IMR-90 (cell line): ENCODE measurements around the gene FYCO1. TPM values are rescaled to one million over a fixed set of nuclear protein-coding genes. Genes with fewer than 3 reads are reported as not detected.

Source experiments
- ATAC-seq: fragments of 200-7000 bp; cut with Tn5 transposase; 2 replicates; pipeline ENCODE4 v1.9.1; 2020; ENCODE audit warnings: low read depth, mild to moderate bottlenecking, moderate library complexity
- BruUV-seq: library from RNA; stranded (reverse); fragments of 400-500 nt; replicated peaks from 2 replicates; lab custom pipeline; 2021; lab: Mats Ljungman, UMichigan
- CTCF ChIA-PET: fragments of 300-600 bp; formaldehyde crosslinking; extraction: SDS; loops from one replicate; lab custom pipeline; 2021; ENCODE audit warnings: antibody characterized with exemption; lab: Yijun Ruan, JAX
- POLR2A ChIA-PET: fragments of 300-600 bp; sonication (Branson Sonifier 250); formaldehyde crosslinking; loops from one replicate; lab custom pipeline; 2022; ENCODE audit warnings: antibody characterized with exemption; ENCODE audit not compliant: unreplicated experiment; lab: Charles Lee
- DNase-seq: peaks from one replicate; pipeline ENCODE4 v3.0.0; 2013
- H2AFZ ChIP-seq: replicated peaks from 2 replicates; pipeline ENCODE3; 2013; ENCODE audit warnings: low read length, mild to moderate bottlenecking; ENCODE audit not compliant: poor library complexity
- H2AK5ac ChIP-seq: 2 replicates; pipeline ENCODE4 v1.6.1; 2013; ENCODE audit warnings: low read depth, low read length, inconsistent platforms
- H2AK9ac ChIP-seq: replicated peaks from 2 replicates; pipeline ENCODE3; 2013; ENCODE audit warnings: mild to moderate bottlenecking, low read depth, low read length, moderate library complexity; ENCODE audit not compliant: poor library complexity
- H2BK120ac ChIP-seq: 2 replicates; pipeline ENCODE4 v1.6.1; 2013; ENCODE audit warnings: low read depth, low read length, inconsistent platforms
- H2BK15ac ChIP-seq: 3 replicates; pipeline ENCODE4 v1.6.1; 2013; ENCODE audit warnings: low read depth, low read length, inconsistent platforms
- H2BK20ac ChIP-seq: 2 replicates; pipeline ENCODE4 v1.6.1; 2013; ENCODE audit warnings: low read depth, mild to moderate bottlenecking, inconsistent platforms, low read length, moderate library complexity
- H2BK5ac ChIP-seq: 2 replicates; pipeline ENCODE4 v1.6.1; 2013; ENCODE audit warnings: mild to moderate bottlenecking, low read depth, low read length, inconsistent platforms; ENCODE audit not compliant: poor library complexity, severe bottlenecking
- H3K14ac ChIP-seq: replicated peaks from 2 replicates; pipeline ENCODE4 v1.6.1; 2013; ENCODE audit warnings: low read depth, low read length, inconsistent platforms
- H3K18ac ChIP-seq: 2 replicates; pipeline ENCODE4 v1.6.1; 2013; ENCODE audit warnings: low read depth, low read length, control low read depth
- H3K23ac ChIP-seq: 2 replicates; pipeline ENCODE4 v1.6.1; 2013; ENCODE audit warnings: low read depth, low read length, inconsistent platforms
- H3K27ac ChIP-seq: 2 replicates; pipeline ENCODE4 v1.5.1; 2013; ENCODE audit warnings: mild to moderate bottlenecking, control low read depth, low read length; ENCODE audit not compliant: insufficient read depth
- H3K27me3 ChIP-seq: 2 replicates; pipeline ENCODE4 v1.6.1; 2013; ENCODE audit warnings: low read length; ENCODE audit not compliant: control insufficient read depth, insufficient read depth
- H3K36me3 ChIP-seq: 2 replicates; pipeline ENCODE4 v1.6.1; 2013; ENCODE audit warnings: low read length, mixed read lengths; ENCODE audit not compliant: control insufficient read depth, insufficient read depth
- H3K4ac ChIP-seq: 2 replicates; pipeline ENCODE4 v1.6.1; 2013; ENCODE audit warnings: low read depth, low read length, inconsistent platforms
- H3K4me1 ChIP-seq: 2 replicates; pipeline ENCODE4 v1.6.1; 2013; ENCODE audit warnings: low read length, mixed read lengths; ENCODE audit not compliant: control insufficient read depth, insufficient read depth
- H3K4me2 ChIP-seq: 2 replicates; pipeline ENCODE4 v1.6.1; 2013; ENCODE audit warnings: low read depth, mild to moderate bottlenecking, control low read depth, low read length, moderate library complexity
- H3K4me3 ChIP-seq: 2 replicates; pipeline ENCODE4 v1.5.1; 2013; ENCODE audit warnings: low read depth, mild to moderate bottlenecking, control low read depth, low read length, moderate library complexity; ENCODE audit not compliant: insufficient read depth
- H3K56ac ChIP-seq: 2 replicates; pipeline ENCODE4 v1.6.1; 2013; ENCODE audit warnings: low read length, inconsistent platforms; ENCODE audit not compliant: insufficient read depth; ENCODE audit errors: extremely low read depth
- H3K79me1 ChIP-seq, 2 experiments: 2 replicates each; pipeline ENCODE4 v1.6.1; 2013; ENCODE audit warnings: low read length in 2 of 2, inconsistent platforms in 1 of 2, low read depth in 1 of 2
- H3K9ac ChIP-seq: 2 replicates; pipeline ENCODE4 v1.6.1; 2013; ENCODE audit warnings: low read depth, low read length, control low read depth
- H3K9me1 ChIP-seq: 2 replicates; pipeline ENCODE4 v1.6.1; 2013; ENCODE audit warnings: low read length, inconsistent platforms; ENCODE audit not compliant: insufficient read depth
- H3K9me3 ChIP-seq: 2 replicates; pipeline ENCODE4 v1.6.1; 2013; ENCODE audit warnings: low read length; ENCODE audit not compliant: control insufficient read depth, insufficient read depth
- H4K20me1 ChIP-seq: 2 replicates; pipeline ENCODE4 v1.6.1; 2013; ENCODE audit warnings: low read length, inconsistent platforms; ENCODE audit not compliant: insufficient read depth
- H4K5ac ChIP-seq: 2 replicates; pipeline ENCODE4 v1.6.1; 2013; ENCODE audit warnings: mild to moderate bottlenecking, low read depth, low read length, control low read depth
- H4K8ac ChIP-seq, 2 experiments: 2 replicates each; pipeline ENCODE4 v1.6.1; 2013; ENCODE audit warnings: low read depth in 2 of 2, low read length in 2 of 2, control low read depth in 1 of 2, inconsistent platforms in 1 of 2
- H4K91ac ChIP-seq: 2 replicates; pipeline ENCODE4 v1.6.1; 2013; ENCODE audit warnings: low read depth, low read length, inconsistent platforms; ENCODE audit not compliant: insufficient read depth
- CTCF ChIP-seq: conservative IDR thresholded peaks from 2 replicates; pipeline ENCODE4 v1.5.1; 2012; ENCODE audit warnings: mild to moderate bottlenecking, low read depth, low read length, improper control_type of control experiment
- MAFK ChIP-seq: IDR thresholded peaks from 2 replicates; pipeline ENCODE4 v1.6.1; 2012; ENCODE audit warnings: low read depth, low read length, improper control_type of control experiment
- POLR2A ChIP-seq: IDR thresholded peaks from 2 replicates; pipeline ENCODE4 v1.6.1; 2012; ENCODE audit warnings: mild to moderate bottlenecking, low read depth, low read length
- WGBS, 2 experiments: methylation state at CpG; one replicate each; pipeline versions ENCODE4 v1.1.5 to v1.1.7; 2013; ENCODE audit warnings: missing lambda C conversion rate in 2 of 2; ENCODE audit not compliant: insufficient read length in 1 of 2; ENCODE audit errors: extremely low coverage in 2 of 2; 5-methylcytosine and 5-hydroxymethylcytosine counted together
- dilution Hi-C: fragments of 300-500 bp; cut with HindIII; formaldehyde crosslinking; loops from one replicate; pipeline ENCODE4 v1.14.3; 2018; ENCODE audit warnings: low sequenced_read_pairs; ENCODE audit not compliant: unreplicated experiment
- in situ Hi-C: fragments of 300-500 bp; cut with MboI; formaldehyde crosslinking; loops from 3 replicates; pipeline ENCODE4 v1.14.3; 2019; ENCODE audit warnings: low sequenced_read_pairs, inconsistent platforms, mixed read lengths
- intact Hi-C: fragments of 100-400 bp; cut with micrococcal nuclease; formaldehyde crosslinking; loops from 2 replicates; pipeline ENCODE4 v1.10.0; 2022
- polyA plus RNA-seq, 3 experiments: library from polyadenylated mRNA; depleted of rRNA; stranded (reverse); fragments of >200 nt; gene quantifications; 2 replicates each; pipeline ENCODE4 v1.2.3, GENCODE V29; 2012; ENCODE audit warnings: low replicate concordance in 1 of 3
- total RNA-seq: library from RNA; depleted of rRNA; stranded (reverse); fragments of >200 nt; gene quantifications from 2 replicates; pipeline ENCODE4 v1.2.3, GENCODE V29; 2012
- TF ChIP-seq, protein P1 (sequence below): fragments of 150-350 bp; IDR thresholded peaks from 2 replicates; pipeline ENCODE4 v1.6.1; 2017; ENCODE audit warnings: mild to moderate bottlenecking, antibody characterized with exemption, low read length, low read depth

FYCO1 gene
- total and polyA plus RNA-seq, 2 of the 4 experiments (the other 2 are of a cell fraction), result 13.7 to 20.1 TPM

DNA sequence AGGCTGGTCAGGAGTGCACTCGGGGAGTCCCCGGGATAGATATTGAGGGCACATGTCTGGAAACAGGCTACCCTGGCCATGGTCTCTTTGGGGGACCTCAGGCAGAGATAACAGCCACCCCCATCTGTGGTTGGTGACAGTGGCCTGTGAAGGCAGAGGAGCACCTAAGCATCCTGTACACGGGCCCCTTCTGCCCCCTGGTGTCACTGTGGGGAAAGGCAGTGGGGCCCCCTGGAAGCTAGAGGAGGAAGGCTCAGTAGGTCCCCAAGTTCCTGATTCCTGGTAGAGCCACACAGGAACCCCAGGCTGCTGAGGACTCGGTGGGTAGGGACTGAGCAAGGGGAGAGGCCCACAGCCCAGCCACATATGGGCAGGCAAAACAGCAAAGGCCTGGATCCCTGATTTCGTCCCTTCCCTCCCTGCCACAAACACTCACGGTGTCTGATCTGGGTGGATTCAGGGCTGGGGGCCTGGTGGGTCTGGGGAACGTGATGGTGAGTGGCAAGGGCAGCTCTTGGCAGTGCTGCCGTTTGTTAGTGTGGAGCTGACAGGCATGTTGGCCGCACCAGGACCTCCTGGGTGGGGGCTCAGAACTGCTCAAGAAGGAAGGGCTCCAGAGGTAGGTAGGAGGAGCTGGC lies 66.5 kb downstream of the FYCO1 start (continued):
- TF ChIP-seq CTCF (peak; percentile 79), POLR2A (no peak)

DNA sequence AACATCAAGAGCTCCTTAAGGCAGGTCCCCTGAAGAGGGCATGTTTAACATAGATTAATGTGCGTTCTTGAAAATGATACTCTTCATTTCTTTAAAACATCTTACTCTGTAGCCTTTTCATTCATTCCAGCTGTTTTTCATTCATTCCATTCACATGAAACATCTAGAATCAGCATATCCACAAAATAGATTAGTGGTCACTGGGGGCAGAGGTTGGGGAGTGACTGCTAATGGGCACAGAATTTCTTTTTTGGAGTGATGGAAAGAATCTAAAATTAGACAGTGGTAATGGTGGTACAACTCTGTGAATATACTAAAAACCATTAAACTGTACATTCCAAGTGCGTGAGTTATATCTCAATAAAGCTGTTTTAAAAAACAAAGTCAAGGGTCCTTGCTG lies 67.7 kb downstream of the FYCO1 start:
- H3K9ac ChIP-seq, result no peak overlapping the region; the same call in 1 of the 2 replicates
- DNase-seq, result peak; percentile 65
- H4K91ac ChIP-seq, result no peak overlapping the region
- H3K27me3 ChIP-seq, result no peaks in the 10 kb centered on the region
- intact Hi-C loops (no loop called here), in situ Hi-C loops (loop anchor here (5.0 to 10.0 kb wide), 2 partner anchors 416 to 893 kb away; no protein-coding TSS in a partner anchor), dilution Hi-C loops (no loop called here)
- ATAC-seq, result peak; percentile 38
- H2BK5ac ChIP-seq, result no peak overlapping the region
- POLR2A ChIA-PET, result no interaction called here
- H4K8ac ChIP-seq, result peak overlapping the region in 1 of 2 experiments; percentile 59; a peak in 1 of 4 replicates
- H2AK9ac ChIP-seq, result no peak overlapping the region
- H3K9me1 ChIP-seq, result peaks cover 17% of the 10 kb centered on the region
- no peak overlapping the region for H3K4me2 ChIP-seq
- no peak overlapping the region for H3K27ac ChIP-seq
- H2BK120ac ChIP-seq, result peak overlapping the region; percentile 52; the same call in 1 of the 2 replicates
- H2AK5ac ChIP-seq, result peak overlapping the region; percentile 81; the same call in 1 of the 2 replicates
- H3K4me3 ChIP-seq, result no peak overlapping the region
- 0 out of 2 replicates have a peak overlapping the region, but pooled peaks have one; percentile 18 for H3K23ac ChIP-seq
- peaks cover 39% of the 10 kb centered on the region for H3K36me3 ChIP-seq
- CTCF ChIA-PET, result interaction anchor here (1.5 to 1.8 kb wide), 2 partner anchors 152 to 177 kb away, joined by 4 to 9 read pairs; no protein-coding TSS in a partner anchor
- H3K56ac ChIP-seq, result no peak overlapping the region
- no peaks in the 10 kb centered on the region for H3K9me3 ChIP-seq
- no TSS peak for BruUV-seq
- H2BK15ac ChIP-seq, result no peak overlapping the region
- no peak overlapping the region for H4K5ac ChIP-seq
- no CpG with 5 or more reads among the region's 2 CpGs for WGBS, 2 experiments
- peak overlapping the region; percentile 68 for H3K4ac ChIP-seq
- H4K20me1 ChIP-seq, result peaks cover 4% of the 10 kb centered on the region; the same call in 1 of the 2 replicates
- H2AFZ ChIP-seq, result peak overlapping the region; percentile 13
- H3K14ac ChIP-seq, result peak overlapping the region; percentile 43; the same call in 1 of the 2 replicates
- TF ChIP-seq, protein P1, sequence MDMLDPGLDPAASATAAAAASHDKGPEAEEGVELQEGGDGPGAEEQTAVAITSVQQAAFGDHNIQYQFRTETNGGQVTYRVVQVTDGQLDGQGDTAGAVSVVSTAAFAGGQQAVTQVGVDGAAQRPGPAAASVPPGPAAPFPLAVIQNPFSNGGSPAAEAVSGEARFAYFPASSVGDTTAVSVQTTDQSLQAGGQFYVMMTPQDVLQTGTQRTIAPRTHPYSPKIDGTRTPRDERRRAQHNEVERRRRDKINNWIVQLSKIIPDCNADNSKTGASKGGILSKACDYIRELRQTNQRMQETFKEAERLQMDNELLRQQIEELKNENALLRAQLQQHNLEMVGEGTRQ, result no peak
- peak; percentile 17; the same call in 1 of the 2 replicates for TF ChIP-seq MAFK
- no peaks in the 10 kb centered on the region; a peak in 1 of 4 replicates for H3K79me1 ChIP-seq
- H3K18ac ChIP-seq, result no peak overlapping the region
- H3K4me1 ChIP-seq, result peaks cover 12% of the 10 kb centered on the region
- peak overlapping the region; percentile 8; the same call in 1 of the 2 replicates for H2BK20ac ChIP-seq
